ENCODE results near the gene LCAT.

- no peak for TF ChIP-seq EP300 (IDR thresholded peaks at IDR 0.05; ENCODE audit: low read length)
- no peak for TF ChIP-seq FOXO4 (CRISPR knock-in tag; IDR thresholded peaks at IDR 0.05)
- TF ChIP-seq, protein P1, sequence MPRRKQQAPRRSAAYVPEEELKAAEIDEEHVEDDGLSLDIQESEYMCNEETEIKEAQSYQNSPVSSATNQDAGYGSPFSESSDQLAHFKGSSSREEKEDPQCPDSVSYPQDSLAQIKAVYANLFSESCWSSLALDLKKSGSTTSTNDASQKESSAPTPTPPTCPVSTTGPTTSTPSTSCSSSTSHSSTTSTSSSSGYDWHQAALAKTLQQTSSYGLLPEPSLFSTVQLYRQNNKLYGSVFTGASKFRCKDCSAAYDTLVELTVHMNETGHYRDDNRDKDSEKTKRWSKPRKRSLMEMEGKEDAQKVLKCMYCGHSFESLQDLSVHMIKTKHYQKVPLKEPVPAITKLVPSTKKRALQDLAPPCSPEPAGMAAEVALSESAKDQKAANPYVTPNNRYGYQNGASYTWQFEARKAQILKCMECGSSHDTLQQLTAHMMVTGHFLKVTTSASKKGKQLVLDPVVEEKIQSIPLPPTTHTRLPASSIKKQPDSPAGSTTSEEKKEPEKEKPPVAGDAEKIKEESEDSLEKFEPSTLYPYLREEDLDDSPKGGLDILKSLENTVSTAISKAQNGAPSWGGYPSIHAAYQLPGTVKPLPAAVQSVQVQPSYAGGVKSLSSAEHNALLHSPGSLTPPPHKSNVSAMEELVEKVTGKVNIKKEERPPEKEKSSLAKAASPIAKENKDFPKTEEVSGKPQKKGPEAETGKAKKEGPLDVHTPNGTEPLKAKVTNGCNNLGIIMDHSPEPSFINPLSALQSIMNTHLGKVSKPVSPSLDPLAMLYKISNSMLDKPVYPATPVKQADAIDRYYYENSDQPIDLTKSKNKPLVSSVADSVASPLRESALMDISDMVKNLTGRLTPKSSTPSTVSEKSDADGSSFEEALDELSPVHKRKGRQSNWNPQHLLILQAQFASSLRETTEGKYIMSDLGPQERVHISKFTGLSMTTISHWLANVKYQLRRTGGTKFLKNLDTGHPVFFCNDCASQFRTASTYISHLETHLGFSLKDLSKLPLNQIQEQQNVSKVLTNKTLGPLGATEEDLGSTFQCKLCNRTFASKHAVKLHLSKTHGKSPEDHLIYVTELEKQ (CRISPR knock-in tag; IDR thresholded peaks at IDR 0.05), result no peak
These were observed 27.2 kb upstream of the LCAT start for GRCh38 chr16:67971111-67971510.
